Lower leg skin (tissue), 3 donors: Measurements from ENCODE around the gene AFAP1L2.

ENCODE experiments used
- CTCF ChIP-seq, 3 donors: fragments of 450-650 bp; IDR thresholded peaks; one replicate each; pipeline ENCODE4 v1.5.1; 2016; ENCODE audit warnings: antibody characterized with exemption in 3 of 3, mild to moderate bottlenecking in 3 of 3, moderate library complexity in 2 of 3
- POLR2A ChIP-seq, 2 donors: fragments of 450-650 bp; IDR thresholded peaks; one replicate each; pipeline ENCODE4 v1.6.1; 2016 to 2017; ENCODE audit warnings: antibody characterized with exemption in 2 of 2, mild to moderate bottlenecking in 1 of 2, moderate library complexity in 1 of 2

- no peak for TF ChIP-seq CTCF (IDR thresholded peaks at IDR 0.05)
- no peak for TF ChIP-seq POLR2A (IDR thresholded peaks at IDR 0.05)
These were observed 14.9 kb downstream of the AFAP1L2 start for GRCh38 chr10:114389426-114389825.
